SIG-M5 treated with dmso at 0.1 percent for 504 hours (cell line): ENCODE measurements around the gene CANT1.

Experiments used
- DNase-seq: peaks from one replicate; lab custom pipeline; 2025; ENCODE audit not compliant: unreplicated experiment; lab: John Stamatoyannopoulos, UW

Gene CANT1

DNA sequence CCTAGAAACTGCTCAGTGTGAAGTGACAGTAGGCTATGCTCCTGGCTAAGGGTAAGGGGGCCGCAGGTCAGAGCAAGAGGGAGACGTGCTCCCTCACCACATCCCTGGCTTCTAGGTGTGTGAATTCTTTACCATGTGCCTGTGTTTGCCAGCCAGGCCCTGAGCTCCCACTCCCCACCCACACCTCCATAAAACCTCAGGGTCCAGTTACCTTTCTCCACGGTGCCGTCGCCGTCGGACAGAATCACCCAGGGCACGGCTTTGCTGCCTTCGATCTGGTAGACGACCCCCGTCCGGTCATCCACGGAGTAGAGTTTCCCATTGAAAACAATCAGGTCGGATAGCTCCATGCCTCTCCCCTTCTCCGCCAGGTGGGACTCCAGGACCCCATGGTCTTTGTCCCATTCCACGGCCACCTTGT lies 12.8 kb downstream of the CANT1 start:
- DNase-seq = no peak

DNA sequence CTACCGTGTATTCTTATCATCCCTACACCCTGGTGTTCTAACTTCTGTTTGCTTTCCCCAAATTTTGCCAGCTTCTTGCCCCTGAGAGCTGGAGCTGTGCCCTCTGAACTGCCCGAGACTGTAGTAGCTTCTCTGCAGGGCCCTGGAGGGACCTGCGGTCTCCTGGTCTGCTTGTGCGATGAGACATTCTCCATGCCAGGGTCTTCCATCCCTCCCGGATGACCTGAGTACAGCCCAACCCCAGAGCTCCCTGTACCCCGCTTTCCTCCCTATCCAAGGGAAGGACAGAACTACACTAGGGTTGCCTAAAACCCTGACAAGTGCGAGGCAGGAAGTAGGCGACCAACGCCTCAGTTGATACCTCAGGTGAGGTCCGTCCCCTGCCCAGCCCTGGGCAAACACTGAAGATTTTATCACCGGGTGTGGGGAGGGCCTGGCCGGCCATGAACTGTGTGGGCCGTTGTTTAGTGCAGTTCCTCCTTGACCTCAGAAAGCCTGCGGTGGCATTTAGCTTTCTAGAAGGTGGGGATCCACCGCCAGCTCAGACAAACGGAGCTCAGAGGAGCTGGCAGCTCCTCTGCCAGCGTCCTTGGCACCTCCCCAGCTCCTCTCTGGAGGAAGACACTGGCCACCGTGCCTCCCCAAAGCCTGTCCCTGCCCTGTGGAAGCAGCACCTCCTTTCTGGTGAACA lies 13.7 kb downstream of the CANT1 start:
- DNase-seq = peak; percentile 22

- no peak for DNase-seq
Measured at GRCh38 chr17:78995022-78995760, 14.4 kb downstream of the CANT1 start.

DNA sequence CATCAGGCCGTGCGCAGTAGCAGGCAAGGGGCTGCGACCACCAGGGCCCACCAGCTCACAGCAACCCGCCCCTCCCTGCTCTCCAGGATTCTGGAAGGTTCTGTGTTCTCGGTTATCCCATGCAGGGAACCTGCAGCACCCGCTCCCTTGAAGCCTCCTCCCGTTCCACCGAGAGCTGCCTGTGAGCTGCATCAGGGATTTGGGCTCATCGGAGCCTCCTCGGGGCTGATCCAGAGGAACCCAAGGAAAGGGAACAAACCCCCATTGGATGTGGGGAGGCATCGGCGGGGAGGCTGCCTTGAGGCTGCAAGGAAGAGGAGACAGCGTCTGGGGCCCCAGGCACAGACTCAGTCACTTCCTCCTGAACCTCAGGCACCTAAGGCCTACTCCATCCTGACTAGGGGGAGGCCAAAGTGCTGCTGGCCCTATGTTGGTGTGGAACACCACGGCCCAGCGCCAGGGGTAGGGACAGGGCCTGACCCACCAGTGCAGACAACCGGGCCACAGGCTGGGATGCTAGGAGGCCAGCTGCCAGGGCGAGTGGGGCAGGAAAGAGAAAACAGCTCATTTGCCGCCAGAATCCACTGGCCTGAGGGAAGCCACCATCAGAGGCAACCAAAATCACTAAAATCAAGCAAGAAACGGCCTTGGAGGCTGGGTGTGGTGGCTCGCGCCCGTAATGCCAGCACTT lies 15.4 kb downstream of the CANT1 start:
- no peak for DNase-seq

GRCh38 chr17:78993241-78993956 lies 16.2 kb downstream of the CANT1 start:
- DNase-seq = peak; percentile 31

GRCh38 chr17:78992542-78993212 lies 16.9 kb downstream of the CANT1 start:
- no peak for DNase-seq

- DNase-seq = no peak
Measured at GRCh38 chr17:78991906-78992532, 17.5 kb downstream of the CANT1 start.

- DNase-seq = no peak
Measured at GRCh38 chr17:78991017-78991738, 18.4 kb downstream of the CANT1 start.

DNA sequence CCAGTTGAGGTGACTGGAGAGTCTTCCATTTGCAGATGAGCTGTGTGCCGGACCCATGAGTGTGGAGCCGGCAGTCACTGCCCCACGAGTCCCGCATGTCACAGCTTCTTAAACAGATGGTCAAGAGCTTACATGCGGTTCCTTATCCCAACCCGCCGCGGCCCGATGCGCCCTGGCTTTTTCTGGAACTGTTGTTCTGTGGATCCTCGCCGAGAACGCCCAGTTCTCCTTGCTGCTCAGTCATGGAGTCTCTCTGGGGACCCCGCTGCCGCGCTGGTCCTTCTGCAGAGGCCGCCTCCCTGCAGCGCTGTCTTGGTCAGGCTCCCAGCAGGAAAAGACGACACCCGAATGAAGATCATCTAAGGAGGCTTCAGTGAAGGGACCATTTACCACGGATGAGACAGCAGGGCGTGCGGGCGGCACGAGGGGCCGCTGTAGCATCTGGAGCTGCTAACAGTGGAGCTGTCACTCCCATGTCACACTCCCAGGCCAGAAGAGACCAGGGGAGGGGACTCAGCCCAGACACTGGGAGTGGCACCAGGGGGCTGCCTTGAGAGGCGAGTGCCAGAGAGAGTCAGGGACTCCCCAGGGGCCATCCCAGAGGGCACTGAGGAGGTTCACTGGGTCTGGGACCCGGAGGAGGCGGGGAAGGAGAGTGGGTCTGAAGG lies 19.1 kb downstream of the CANT1 start:
- DNase-seq = no peak

GRCh38 chr17:78988152-78988551 lies 21.4 kb downstream of the CANT1 start:
- no peak for DNase-seq

- peak; percentile 83 for DNase-seq
Measured at GRCh38 chr17:78986649-78987328, 22.8 kb downstream of the CANT1 start.

GRCh38 chr17:78986048-78986648 lies 23.4 kb downstream of the CANT1 start:
- DNase-seq = peak; percentile 92

- DNase-seq = no peak
Measured at GRCh38 chr17:78985395-78985794, 24.2 kb downstream of the CANT1 start.

DNA sequence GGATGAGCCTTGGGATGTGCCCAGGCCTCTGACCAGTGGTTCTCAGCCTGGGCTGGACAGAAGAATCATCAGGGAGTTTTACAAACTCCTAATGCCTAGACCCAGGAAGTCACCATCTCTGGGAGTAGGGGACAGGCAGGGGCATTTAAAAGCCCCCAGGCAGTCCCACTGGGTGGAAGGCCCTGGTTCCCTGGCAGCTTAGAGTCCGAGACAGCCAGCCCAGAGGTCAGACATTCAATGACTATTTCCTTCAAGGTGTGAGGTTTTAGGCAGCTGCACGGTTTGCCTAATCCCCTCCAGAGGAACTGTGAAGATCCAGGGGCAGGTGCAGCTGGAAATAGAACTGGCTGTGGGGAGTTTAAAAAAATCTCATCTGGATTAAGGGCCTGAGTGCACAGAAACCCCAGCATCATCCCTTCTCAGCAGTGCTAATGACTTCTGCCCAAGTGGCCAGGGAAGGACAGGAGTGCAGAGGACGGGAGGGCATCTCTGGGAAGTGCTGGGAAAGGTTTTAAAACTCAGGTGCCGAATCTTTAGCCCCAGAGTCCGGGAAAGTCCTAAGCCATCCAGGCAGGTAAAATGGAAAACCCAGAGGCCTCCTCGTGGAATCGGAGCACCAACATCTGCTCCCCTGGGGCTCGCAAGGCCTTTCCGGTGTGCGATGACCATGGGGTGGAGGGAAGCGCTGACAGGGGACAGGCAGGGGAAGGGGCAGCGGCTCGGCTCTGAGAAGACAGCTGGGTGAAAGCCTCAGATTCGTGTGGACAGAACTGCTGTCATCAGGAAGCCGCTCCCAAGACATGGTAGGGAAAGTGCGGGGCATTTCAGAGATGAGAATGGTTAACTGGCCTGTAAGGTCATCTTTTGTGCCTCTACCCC lies 28.3 kb downstream of the CANT1 start:
- DNase-seq = no peak

- DNase-seq = no peak
Measured at GRCh38 chr17:78980624-78980972, 29.0 kb downstream of the CANT1 start.

DNA sequence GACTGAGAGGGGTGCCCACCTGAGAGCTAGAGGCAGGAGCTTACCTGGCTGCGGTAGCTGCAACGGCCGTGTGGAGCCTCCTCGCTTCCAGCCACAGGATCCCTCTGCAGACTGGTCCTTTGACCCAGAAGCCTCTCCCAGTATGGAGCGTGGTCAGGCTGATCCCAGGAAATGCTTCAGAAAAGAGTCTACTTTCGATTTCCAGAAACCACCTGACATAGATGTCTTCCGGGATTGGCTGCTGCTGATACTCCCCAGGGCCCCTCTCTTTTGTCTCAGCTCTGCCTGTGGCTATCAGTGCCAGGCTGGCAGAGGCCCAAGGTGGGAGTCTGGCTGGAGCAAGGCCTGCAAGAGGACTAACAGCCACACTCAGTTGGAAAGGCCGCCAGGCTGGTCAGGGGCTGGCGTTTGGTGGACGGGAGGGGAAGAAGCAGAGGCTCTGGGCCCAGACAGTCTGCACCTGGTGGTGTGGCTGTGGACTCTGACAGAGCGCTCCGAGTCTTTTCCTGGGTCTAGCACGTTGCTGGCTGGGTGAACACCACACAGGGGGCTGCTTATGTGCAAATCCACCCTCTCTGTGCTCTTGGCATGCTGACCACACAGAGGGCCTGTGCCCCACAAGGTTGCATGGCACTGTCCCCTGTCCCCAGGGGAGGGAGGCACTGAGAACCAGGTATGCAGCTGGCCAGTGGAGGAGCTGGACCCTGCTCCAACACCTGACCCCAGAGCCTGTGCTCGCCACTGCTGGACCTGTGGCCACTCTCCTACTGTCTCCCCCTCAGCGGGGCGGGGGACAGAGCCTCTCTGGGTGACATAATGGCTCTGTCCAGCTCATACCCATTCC lies 29.6 kb downstream of the CANT1 start, which contains the start of gene LGALS3BP:
Gene LGALS3BP (minus strand): TSS at position 144 of the 844 bp plus-strand sequence. CDS start 2,732 bp downstream, outside the sequence.
- no peak for DNase-seq
